ENCODE results near the gene BRSK1.

GRCh38 chr19:55306712-55307111 lies 22.9 kb downstream of the BRSK1 start:
- TF ChIP-seq CTCF (conservative IDR thresholded peaks at IDR 0.05; ENCODE audit: low read depth, low read length) = no peak
- no peak for TF ChIP-seq EZH2phosphoT487 (IDR thresholded peaks at IDR 0.05; ENCODE audit: borderline replicate concordance, low read length)

All from PC-3 (cell line).